ENCODE measurements around the gene NEDD4. TPM values are rescaled to one million over a fixed set of nuclear protein-coding genes. Genes with fewer than 3 reads are reported as not detected.

Gene NEDD4
- total and polyA plus RNA-seq, 10 of the 15 experiments (the other 5 are each of a cell fraction or from before 2014, with no cell fraction given) = 1.3 to 7.7 (median 4.4) TPM

DNA sequence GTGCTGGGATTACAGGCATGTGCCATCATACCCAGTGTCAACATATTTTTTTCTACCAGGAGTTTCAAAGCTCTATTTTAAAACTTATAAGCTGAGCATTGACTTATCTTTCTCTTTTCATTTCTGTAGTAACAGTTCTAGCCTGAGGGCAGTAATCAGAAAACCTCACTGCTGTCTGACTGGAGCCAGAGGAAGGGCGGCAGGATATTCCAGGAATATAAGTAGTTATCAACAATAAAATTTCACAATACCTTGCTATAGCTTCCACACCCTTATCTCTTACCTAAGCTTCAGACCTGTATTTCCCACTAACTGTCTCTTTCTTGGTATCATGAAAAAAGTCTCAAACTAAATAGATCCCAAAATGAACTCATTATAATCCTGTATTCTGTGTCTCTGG is 5.1 kb upstream of the NEDD4 start:
- H3K9ac ChIP-seq (ENCODE audit: control insufficient read depth, insufficient read depth, low read length) = no peak overlapping the region
- ChIA-PET RAD21 (ENCODE audit: unreplicated experiment) (no interaction called here), SMC1A (ENCODE audit: uncharacterized antibody, unreplicated experiment) (interaction anchor here (0.6 kb wide), 1 partner anchor 469 kb away, joined by 3 read pairs; no protein-coding TSS in a partner anchor), CTCF (no interaction called here), POLR2A (no interaction called here)
- no peaks in the 10 kb centered on the region for H3K79me2 ChIP-seq (ENCODE audit: control insufficient read depth, insufficient read depth, low read length)
- ATAC-seq (no peak), DNase-seq (ENCODE audit: low read depth, low spot score) (no peak), FAIRE-seq (no peak)
- in situ Hi-C loops (cut with MboI) (no loop called here), intact Hi-C loops (cut with micrococcal nuclease; ENCODE audit: unreplicated experiment) (loop anchor here (10.0 kb wide), 1 partner anchor 246 kb away; the partner anchor contains the start of gene RFX7)
- no peak overlapping the region for H2AFZ ChIP-seq (ENCODE audit: control insufficient read depth, low read depth, low read length)
- H3K4me3 ChIP-seq = no peak overlapping the region
- 94% methylated on average over 1 of the region's 1 CpG for WGBS (ENCODE audit: insufficient coverage, insufficient replicate concordance, low lambda C conversion rate, missing lambda C conversion rate)
- H3K4me2 ChIP-seq (ENCODE audit: control insufficient read depth, insufficient read depth) = no peak overlapping the region
- BruUV-seq (replicated peaks) = no TSS peak
- 0 out of 2 replicates have a peak, but pooled peaks cover 3% of the 10 kb centered on the region for H3K4me1 ChIP-seq (ENCODE audit: control insufficient read depth, insufficient read depth, low read length)
- H3K36me3 ChIP-seq (ENCODE audit: control insufficient read depth in 2 of 2, insufficient read depth in 2 of 2, low read length in 1 of 2) = no peaks in the 10 kb centered on the region
- H3K9me3 ChIP-seq (replicated peaks; ENCODE audit: control insufficient read depth, insufficient read depth, low read length) = no peaks in the 10 kb centered on the region
- peaks cover 0 to 2% of the 10 kb centered on the region in 2 experiments; a peak in 2 of 4 replicates for H3K27me3 ChIP-seq (replicated peaks in 1 of 2; ENCODE audit: control insufficient read depth in 2 of 2, insufficient read depth in 2 of 2, low read length in 1 of 2)
- H3K27ac ChIP-seq (ENCODE audit: control insufficient read depth, insufficient read depth) = no peak overlapping the region
- H4K20me1 ChIP-seq (ENCODE audit: control insufficient read depth, insufficient read depth) = no peaks in the 10 kb centered on the region
- TF ChIP-seq, protein P1, sequence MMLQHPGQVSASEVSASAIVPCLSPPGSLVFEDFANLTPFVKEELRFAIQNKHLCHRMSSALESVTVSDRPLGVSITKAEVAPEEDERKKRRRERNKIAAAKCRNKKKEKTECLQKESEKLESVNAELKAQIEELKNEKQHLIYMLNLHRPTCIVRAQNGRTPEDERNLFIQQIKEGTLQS (IDR thresholded peaks at IDR 0.05; ENCODE audit: borderline replicate concordance, extremely low read depth, low read depth, low read length) = no peak
- TF ChIP-seq POU2F2 (IDR thresholded peaks at IDR 0.05; ENCODE audit: borderline replicate concordance, low read depth, low read length) (no peak), MTA3 (IDR thresholded peaks at IDR 0.05; ENCODE audit: borderline replicate concordance, low read length) (no peak), BRCA1 (IDR thresholded peaks at IDR 0.05; ENCODE audit: low read depth, low read length) (no peak), IKZF1 (conservative IDR thresholded peaks at IDR 0.05) (no peak), KDM1A (IDR thresholded peaks at IDR 0.05; ENCODE audit: borderline replicate concordance) (no peak), ESRRA (IDR thresholded peaks at IDR 0.05; ENCODE audit: low read length) (no peak), RFX5 (IDR thresholded peaks at IDR 0.05; ENCODE audit: low read depth, low read length) (no peak), ZNF384 (IDR thresholded peaks at IDR 0.05; ENCODE audit: borderline replicate concordance, low read depth, low read length) (no peak), ATF7 (IDR thresholded peaks at IDR 0.05; ENCODE audit: low read depth) (no peak), POLR2AphosphoS5 (IDR thresholded peaks at IDR 0.05; ENCODE audit: low read length) (no peak)
- TF ChIP-seq, protein P2, sequence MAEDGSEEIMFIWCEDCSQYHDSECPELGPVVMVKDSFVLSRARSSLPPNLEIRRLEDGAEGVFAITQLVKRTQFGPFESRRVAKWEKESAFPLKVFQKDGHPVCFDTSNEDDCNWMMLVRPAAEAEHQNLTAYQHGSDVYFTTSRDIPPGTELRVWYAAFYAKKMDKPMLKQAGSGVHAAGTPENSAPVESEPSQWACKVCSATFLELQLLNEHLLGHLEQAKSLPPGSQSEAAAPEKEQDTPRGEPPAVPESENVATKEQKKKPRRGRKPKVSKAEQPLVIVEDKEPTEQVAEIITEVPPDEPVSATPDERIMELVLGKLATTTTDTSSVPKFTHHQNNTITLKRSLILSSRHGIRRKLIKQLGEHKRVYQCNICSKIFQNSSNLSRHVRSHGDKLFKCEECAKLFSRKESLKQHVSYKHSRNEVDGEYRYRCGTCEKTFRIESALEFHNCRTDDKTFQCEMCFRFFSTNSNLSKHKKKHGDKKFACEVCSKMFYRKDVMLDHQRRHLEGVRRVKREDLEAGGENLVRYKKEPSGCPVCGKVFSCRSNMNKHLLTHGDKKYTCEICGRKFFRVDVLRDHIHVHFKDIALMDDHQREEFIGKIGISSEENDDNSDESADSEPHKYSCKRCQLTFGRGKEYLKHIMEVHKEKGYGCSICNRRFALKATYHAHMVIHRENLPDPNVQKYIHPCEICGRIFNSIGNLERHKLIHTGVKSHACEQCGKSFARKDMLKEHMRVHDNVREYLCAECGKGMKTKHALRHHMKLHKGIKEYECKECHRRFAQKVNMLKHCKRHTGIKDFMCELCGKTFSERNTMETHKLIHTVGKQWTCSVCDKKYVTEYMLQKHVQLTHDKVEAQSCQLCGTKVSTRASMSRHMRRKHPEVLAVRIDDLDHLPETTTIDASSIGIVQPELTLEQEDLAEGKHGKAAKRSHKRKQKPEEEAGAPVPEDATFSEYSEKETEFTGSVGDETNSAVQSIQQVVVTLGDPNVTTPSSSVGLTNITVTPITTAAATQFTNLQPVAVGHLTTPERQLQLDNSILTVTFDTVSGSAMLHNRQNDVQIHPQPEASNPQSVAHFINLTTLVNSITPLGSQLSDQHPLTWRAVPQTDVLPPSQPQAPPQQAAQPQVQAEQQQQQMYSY (CRISPR knock-in tag; IDR thresholded peaks at IDR 0.05) = no peak
- TF ChIP-seq, protein P3, sequence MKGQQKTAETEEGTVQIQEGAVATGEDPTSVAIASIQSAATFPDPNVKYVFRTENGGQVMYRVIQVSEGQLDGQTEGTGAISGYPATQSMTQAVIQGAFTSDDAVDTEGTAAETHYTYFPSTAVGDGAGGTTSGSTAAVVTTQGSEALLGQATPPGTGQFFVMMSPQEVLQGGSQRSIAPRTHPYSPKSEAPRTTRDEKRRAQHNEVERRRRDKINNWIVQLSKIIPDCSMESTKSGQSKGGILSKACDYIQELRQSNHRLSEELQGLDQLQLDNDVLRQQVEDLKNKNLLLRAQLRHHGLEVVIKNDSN (IDR thresholded peaks at IDR 0.05; ENCODE audit: borderline replicate concordance, extremely low read length, insufficient read depth, low read depth, low read length) = no peak
- TF ChIP-seq, protein P4, sequence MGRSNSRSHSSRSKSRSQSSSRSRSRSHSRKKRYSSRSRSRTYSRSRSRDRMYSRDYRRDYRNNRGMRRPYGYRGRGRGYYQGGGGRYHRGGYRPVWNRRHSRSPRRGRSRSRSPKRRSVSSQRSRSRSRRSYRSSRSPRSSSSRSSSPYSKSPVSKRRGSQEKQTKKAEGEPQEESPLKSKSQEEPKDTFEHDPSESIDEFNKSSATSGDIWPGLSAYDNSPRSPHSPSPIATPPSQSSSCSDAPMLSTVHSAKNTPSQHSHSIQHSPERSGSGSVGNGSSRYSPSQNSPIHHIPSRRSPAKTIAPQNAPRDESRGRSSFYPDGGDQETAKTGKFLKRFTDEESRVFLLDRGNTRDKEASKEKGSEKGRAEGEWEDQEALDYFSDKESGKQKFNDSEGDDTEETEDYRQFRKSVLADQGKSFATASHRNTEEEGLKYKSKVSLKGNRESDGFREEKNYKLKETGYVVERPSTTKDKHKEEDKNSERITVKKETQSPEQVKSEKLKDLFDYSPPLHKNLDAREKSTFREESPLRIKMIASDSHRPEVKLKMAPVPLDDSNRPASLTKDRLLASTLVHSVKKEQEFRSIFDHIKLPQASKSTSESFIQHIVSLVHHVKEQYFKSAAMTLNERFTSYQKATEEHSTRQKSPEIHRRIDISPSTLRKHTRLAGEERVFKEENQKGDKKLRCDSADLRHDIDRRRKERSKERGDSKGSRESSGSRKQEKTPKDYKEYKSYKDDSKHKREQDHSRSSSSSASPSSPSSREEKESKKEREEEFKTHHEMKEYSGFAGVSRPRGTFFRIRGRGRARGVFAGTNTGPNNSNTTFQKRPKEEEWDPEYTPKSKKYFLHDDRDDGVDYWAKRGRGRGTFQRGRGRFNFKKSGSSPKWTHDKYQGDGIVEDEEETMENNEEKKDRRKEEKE (IDR thresholded peaks at IDR 0.05) = no peak
- TF ChIP-seq, protein P5, sequence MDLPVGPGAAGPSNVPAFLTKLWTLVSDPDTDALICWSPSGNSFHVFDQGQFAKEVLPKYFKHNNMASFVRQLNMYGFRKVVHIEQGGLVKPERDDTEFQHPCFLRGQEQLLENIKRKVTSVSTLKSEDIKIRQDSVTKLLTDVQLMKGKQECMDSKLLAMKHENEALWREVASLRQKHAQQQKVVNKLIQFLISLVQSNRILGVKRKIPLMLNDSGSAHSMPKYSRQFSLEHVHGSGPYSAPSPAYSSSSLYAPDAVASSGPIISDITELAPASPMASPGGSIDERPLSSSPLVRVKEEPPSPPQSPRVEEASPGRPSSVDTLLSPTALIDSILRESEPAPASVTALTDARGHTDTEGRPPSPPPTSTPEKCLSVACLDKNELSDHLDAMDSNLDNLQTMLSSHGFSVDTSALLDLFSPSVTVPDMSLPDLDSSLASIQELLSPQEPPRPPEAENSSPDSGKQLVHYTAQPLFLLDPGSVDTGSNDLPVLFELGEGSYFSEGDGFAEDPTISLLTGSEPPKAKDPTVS (IDR thresholded peaks at IDR 0.05; ENCODE audit: low read depth, low read length) = no peak

Measured in GM12878 (cell line).